ENCODE results near the gene GSTM3.
A peak's percentile ranks its signal among the peaks of the same experiment; 100 is the strongest.

The GSTM3 gene

DNA sequence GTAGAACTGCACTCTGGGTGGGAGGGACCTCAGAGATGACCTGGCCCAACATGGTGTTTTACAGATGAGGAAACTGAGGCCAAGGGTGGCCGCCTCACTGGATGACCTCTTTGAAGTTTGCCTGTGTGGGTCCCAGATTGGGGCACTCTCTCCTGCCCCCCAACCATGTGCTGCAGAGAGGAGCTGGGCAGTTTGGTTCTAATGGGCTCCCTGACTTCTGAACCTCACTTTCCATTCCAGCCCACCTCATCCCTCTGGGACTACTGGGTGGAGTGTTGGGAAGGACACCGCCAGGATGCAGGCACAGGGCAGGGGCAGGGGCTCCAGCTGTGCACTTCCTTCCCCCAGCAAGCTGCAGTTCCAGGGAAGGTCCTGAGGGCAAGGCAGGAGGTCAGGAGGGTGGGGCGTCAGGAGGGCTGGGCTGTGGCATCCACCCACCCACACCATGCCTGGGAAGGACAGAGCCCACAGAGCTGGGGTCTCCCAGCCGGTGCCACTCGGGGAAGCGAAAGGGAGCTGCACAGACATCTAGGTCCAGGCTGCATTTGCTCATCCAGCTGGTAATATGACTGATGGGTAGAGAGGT is 33.2 kb upstream of the GSTM3 start:
- TF ChIP-seq, protein P1, sequence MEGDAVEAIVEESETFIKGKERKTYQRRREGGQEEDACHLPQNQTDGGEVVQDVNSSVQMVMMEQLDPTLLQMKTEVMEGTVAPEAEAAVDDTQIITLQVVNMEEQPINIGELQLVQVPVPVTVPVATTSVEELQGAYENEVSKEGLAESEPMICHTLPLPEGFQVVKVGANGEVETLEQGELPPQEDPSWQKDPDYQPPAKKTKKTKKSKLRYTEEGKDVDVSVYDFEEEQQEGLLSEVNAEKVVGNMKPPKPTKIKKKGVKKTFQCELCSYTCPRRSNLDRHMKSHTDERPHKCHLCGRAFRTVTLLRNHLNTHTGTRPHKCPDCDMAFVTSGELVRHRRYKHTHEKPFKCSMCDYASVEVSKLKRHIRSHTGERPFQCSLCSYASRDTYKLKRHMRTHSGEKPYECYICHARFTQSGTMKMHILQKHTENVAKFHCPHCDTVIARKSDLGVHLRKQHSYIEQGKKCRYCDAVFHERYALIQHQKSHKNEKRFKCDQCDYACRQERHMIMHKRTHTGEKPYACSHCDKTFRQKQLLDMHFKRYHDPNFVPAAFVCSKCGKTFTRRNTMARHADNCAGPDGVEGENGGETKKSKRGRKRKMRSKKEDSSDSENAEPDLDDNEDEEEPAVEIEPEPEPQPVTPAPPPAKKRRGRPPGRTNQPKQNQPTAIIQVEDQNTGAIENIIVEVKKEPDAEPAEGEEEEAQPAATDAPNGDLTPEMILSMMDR (IDR thresholded peaks at IDR 0.05): peak; percentile 68
- no peak for TF ChIP-seq ZFX (IDR thresholded peaks at IDR 0.05; ENCODE audit: borderline replicate concordance)
- no peak overlapping the region for H3K27ac ChIP-seq

GRCh38 chr1:109773203-109773899 is 32.5 kb upstream of the GSTM3 start:
- no peak for TF ChIP-seq ZFX (IDR thresholded peaks at IDR 0.05; ENCODE audit: borderline replicate concordance)
- TF ChIP-seq, protein P1 (IDR thresholded peaks at IDR 0.05): peak; percentile 93
- H3K27ac ChIP-seq: no peak overlapping the region

DNA sequence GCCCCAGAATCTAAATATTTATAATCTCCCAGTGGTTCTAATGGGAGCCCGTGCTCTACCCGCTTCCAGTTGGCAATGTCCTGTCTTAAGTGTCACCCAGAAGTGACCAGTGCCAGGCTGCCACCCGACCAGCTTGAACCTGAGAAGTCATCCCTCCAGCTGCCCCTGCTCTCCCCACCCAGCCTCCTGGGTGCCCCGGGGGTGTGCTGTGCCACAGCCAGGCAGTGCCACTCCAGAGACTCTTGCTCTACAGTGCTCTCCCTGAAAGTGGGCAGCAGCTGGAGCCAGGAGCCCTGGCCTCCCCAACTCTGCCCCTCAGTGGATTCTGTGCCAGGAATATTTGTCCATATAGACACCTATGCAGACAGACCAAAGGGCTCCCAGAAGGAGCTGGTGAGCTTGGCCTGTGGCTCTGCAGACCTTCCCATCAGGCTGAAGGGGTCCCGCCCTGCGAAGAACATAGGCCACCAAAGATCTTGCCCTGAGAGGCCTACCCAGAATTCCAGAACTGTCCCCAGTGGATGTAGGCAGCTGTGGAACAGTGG is 31.9 kb upstream of the GSTM3 start:
- TF ChIP-seq, protein P1 (IDR thresholded peaks at IDR 0.05): no peak
- TF ChIP-seq ZFX (IDR thresholded peaks at IDR 0.05; ENCODE audit: borderline replicate concordance): no peak
- H3K27ac ChIP-seq: no peak overlapping the region

- TF ChIP-seq, protein P1 (IDR thresholded peaks at IDR 0.05): no peak
- no peak overlapping the region for H3K27ac ChIP-seq
These were observed 31.1 kb upstream of the GSTM3 start for GRCh38 chr1:109771712-109772657.

GRCh38 chr1:109770331-109771095 is 29.7 kb upstream of the GSTM3 start:
- TF ChIP-seq, protein P1 (IDR thresholded peaks at IDR 0.05): no peak
- TF ChIP-seq ZFX (IDR thresholded peaks at IDR 0.05; ENCODE audit: borderline replicate concordance): no peak

DNA sequence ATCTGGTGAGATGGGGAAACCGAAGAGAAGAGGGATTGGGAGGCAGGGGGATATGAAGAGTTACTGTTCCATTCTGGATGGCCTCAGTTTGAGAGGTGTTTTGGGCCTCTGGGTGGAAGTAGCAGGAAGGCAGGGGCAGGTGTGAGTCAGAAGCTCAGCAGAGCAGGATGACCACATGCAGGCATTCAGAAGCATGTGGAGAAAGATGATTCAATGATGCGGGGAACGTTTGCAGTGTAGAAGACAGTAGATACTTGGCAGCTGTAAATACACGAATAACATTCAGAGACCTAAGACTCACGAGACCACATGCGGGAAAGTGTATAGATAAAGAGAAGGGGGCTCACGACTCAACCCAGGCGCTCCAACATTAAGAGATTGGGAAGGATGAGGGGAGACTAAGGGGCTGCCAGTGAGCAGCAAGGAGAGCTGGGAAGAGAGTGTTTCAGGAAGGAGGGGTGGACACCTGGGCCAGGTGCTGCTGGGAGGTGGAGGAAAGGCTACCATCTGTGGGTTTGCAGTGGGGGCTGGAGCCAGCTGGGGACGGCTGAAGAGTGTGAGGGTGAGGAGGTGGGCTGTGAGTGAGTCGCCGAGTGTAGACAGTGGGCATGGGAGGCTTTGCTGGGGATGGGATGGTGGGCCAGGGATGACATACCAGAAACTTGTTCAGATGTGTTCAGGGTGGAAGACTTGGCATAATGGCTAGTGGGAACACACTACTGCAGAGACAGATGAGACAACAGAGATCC is 28.7 kb upstream of the GSTM3 start:
- TF ChIP-seq ZFX (IDR thresholded peaks at IDR 0.05; ENCODE audit: borderline replicate concordance): no peak
- TF ChIP-seq, protein P1 (IDR thresholded peaks at IDR 0.05): no peak
- H3K27ac ChIP-seq: no peak overlapping the region

More at GRCh38 chr1:109770331-109771095, 29.7 kb upstream of the GSTM3 start:
- H3K27ac ChIP-seq: no peak overlapping the region

Data from 22Rv1 (cell line).